Measurements from ENCODE around the gene EPM2A.
"Not testable (repeated sequence)": the region's sequence is repeated elsewhere in the genome, so short reads cannot be mapped to it uniquely, and the experiment has no call there.

The EPM2A gene

GRCh38 chr6:145729887-145730286 lies 5.4 kb downstream of the EPM2A start:
- no peak for DNase-seq (ENCODE audit: low spot score)

- DNase-seq (ENCODE audit: low spot score): no peak
Observed at GRCh38 chr6:145728444-145729385, 6.6 kb downstream of the EPM2A start.

- no peak for DNase-seq (ENCODE audit: low spot score)
Observed at GRCh38 chr6:145727817-145728388, 7.4 kb downstream of the EPM2A start.

- DNase-seq (ENCODE audit: low spot score): no peak
Observed at GRCh38 chr6:145725570-145725969, 9.8 kb downstream of the EPM2A start.

- DNase-seq (ENCODE audit: low spot score): no peak
Observed at GRCh38 chr6:145723646-145724045, 11.7 kb downstream of the EPM2A start.

- no peak for DNase-seq (ENCODE audit: low spot score)
Observed at GRCh38 chr6:145722190-145722589, 13.1 kb downstream of the EPM2A start.

GRCh38 chr6:145721144-145721543 lies 14.2 kb downstream of the EPM2A start:
- no peak for DNase-seq (ENCODE audit: low spot score)

- DNase-seq (ENCODE audit: low spot score): no peak
Observed at GRCh38 chr6:145715426-145715825, 19.9 kb downstream of the EPM2A start.

GRCh38 chr6:145714731-145715130 lies 20.6 kb downstream of the EPM2A start:
- no peak for DNase-seq (ENCODE audit: low spot score)

- DNase-seq (ENCODE audit: low spot score): no peak
Observed at GRCh38 chr6:145713773-145714172, 21.5 kb downstream of the EPM2A start.

GRCh38 chr6:145711372-145711771 lies 23.9 kb downstream of the EPM2A start:
- no peak for DNase-seq (ENCODE audit: low spot score)

GRCh38 chr6:145707397-145707796 lies 27.9 kb downstream of the EPM2A start:
- no peak for DNase-seq (ENCODE audit: low spot score)

- no peak for DNase-seq (ENCODE audit: low spot score)
Observed at GRCh38 chr6:145705561-145705960, 29.8 kb downstream of the EPM2A start.

- DNase-seq (ENCODE audit: low spot score): peak; percentile 3
Observed at GRCh38 chr6:145704143-145704781, 31.1 kb downstream of the EPM2A start.

- peak; percentile 25 for DNase-seq (ENCODE audit: low spot score)
Observed at GRCh38 chr6:145699462-145699861, 35.9 kb downstream of the EPM2A start.

- not testable (repeated sequence) for DNase-seq (ENCODE audit: low spot score)
Observed at GRCh38 chr6:145697401-145697800, 37.9 kb downstream of the EPM2A start.

GRCh38 chr6:145694083-145694737 lies 41.1 kb downstream of the EPM2A start:
- DNase-seq (ENCODE audit: low spot score): no peak

GRCh38 chr6:145690969-145691368 lies 44.4 kb downstream of the EPM2A start:
- DNase-seq (ENCODE audit: low spot score): no peak

GRCh38 chr6:145689529-145689928 lies 45.8 kb downstream of the EPM2A start:
- DNase-seq (ENCODE audit: low spot score): no peak

GRCh38 chr6:145688493-145688905 lies 46.8 kb downstream of the EPM2A start:
- no peak for DNase-seq (ENCODE audit: low spot score)

- no peak for DNase-seq (ENCODE audit: low spot score)
Observed at GRCh38 chr6:145685932-145686331, 49.4 kb downstream of the EPM2A start.

GRCh38 chr6:145681965-145682364 lies 53.4 kb downstream of the EPM2A start:
- no peak for DNase-seq (ENCODE audit: low spot score)

All from AG08396 (cell line).